OCI-LY7 (cell line): Measurements from ENCODE around the gene CHD2. TPM values are rescaled to one million over a fixed set of nuclear protein-coding genes. Genes with fewer than 3 reads are reported as not detected.

Experiments used
- BruUV-seq: library from RNA; stranded (reverse); fragments of 400-500 nt; replicated peaks from 2 replicates; lab custom pipeline; 2021; lab: Mats Ljungman, UMichigan
- CTCF ChIA-PET: fragments of 300-600 bp; sonication (Branson Sonifier 250); formaldehyde crosslinking; loops from one replicate; lab custom pipeline; 2022; ENCODE audit warnings: antibody characterized with exemption; ENCODE audit not compliant: unreplicated experiment; lab: Charles Lee
- POLR2A ChIA-PET: fragments of 300-600 bp; sonication (Branson Sonifier 250); formaldehyde crosslinking; loops from one replicate; lab custom pipeline; 2022; ENCODE audit warnings: antibody characterized with exemption; lab: Charles Lee
- DNase-seq: peaks from one replicate; pipeline ENCODE4 v3.0.0-alpha.2; 2015; ENCODE audit warnings: low spot score
- H2AFZ ChIP-seq: fragments of 200-600 bp; sonication (generic), shearing (Covaris generic); 2 replicates; pipeline ENCODE4 v1.6.1; 2014; ENCODE audit warnings: mild to moderate bottlenecking, antibody characterized with exemption, low read length, moderate library complexity
- H3K27ac ChIP-seq: fragments of 200-600 bp; sonication (generic); 2 replicates; pipeline ENCODE4 v1.5.1; 2014; ENCODE audit warnings: mixed run types, low read depth, mild to moderate bottlenecking, moderate library complexity, low read length, inconsistent platforms; ENCODE audit not compliant: poor library complexity, severe bottlenecking
- H3K36me3 ChIP-seq: fragments of 200-600 bp; sonication (generic); 2 replicates; pipeline ENCODE4 v1.6.1; 2014; ENCODE audit warnings: mild to moderate bottlenecking, antibody characterized with exemption, low read length, moderate library complexity, mixed read lengths; ENCODE audit not compliant: insufficient read depth
- H3K4me1 ChIP-seq: fragments of 200-600 bp; sonication (generic); 2 replicates; pipeline ENCODE4 v1.5.1; 2014; ENCODE audit warnings: mild to moderate bottlenecking, low read length; ENCODE audit not compliant: insufficient read depth, poor library complexity, severe bottlenecking
- H3K4me2 ChIP-seq: fragments of 200-600 bp; sonication (generic); 2 replicates; pipeline ENCODE4 v1.6.1; 2014; ENCODE audit warnings: mild to moderate bottlenecking, low read length
- H3K4me3 ChIP-seq: fragments of 200-600 bp; sonication (generic); 2 replicates; pipeline ENCODE4 v1.5.1; 2014; ENCODE audit warnings: mild to moderate bottlenecking, low read depth, low read length; ENCODE audit not compliant: poor library complexity, severe bottlenecking
- H3K79me2 ChIP-seq: fragments of 200-600 bp; sonication (generic); 2 replicates; pipeline ENCODE4 v1.6.1; 2016; ENCODE audit warnings: low read depth, mild to moderate bottlenecking, low read length, moderate library complexity, mixed read lengths; ENCODE audit not compliant: insufficient read depth
- H3K9me2 ChIP-seq: fragments of 200-600 bp; sonication (generic); 2 replicates; pipeline ENCODE4 v1.6.1; 2016; ENCODE audit warnings: mild to moderate bottlenecking, low read length, mixed read lengths; ENCODE audit not compliant: insufficient read depth
- H3K9me3 ChIP-seq: fragments of 200-600 bp; sonication (generic); 2 replicates; pipeline ENCODE4 v1.6.1; 2014; ENCODE audit warnings: mild to moderate bottlenecking, mixed run types, low read length, mixed read lengths
- H4K20me1 ChIP-seq: fragments of 200-600 bp; sonication (generic); 2 replicates; pipeline ENCODE4 v1.6.1; 2014; ENCODE audit warnings: mild to moderate bottlenecking, antibody characterized with exemption, low read length, moderate library complexity, mixed read lengths; ENCODE audit not compliant: insufficient read depth
- CTCF ChIP-seq: fragments of 200-600 bp; sonication (generic); conservative IDR thresholded peaks from 2 replicates; pipeline ENCODE4 v1.5.1; 2014; ENCODE audit warnings: mild to moderate bottlenecking, antibody characterized with exemption, low read length, moderate library complexity, mixed read lengths
- EZH2phosphoT487 ChIP-seq: fragments of 200-600 bp; sonication (generic); IDR thresholded peaks from 2 replicates; pipeline ENCODE4 v1.6.1; 2018; ENCODE audit warnings: low read depth, borderline replicate concordance, mild to moderate bottlenecking, mixed run types, antibody characterized with exemption, low read length, moderate library complexity, mixed read lengths
- intact Hi-C: fragments of 100-400 bp; cut with micrococcal nuclease; formaldehyde crosslinking; loops from one replicate; pipeline ENCODE4 v1.10.0; 2022; ENCODE audit not compliant: unreplicated experiment
- total RNA-seq, 2 experiments: library from RNA; depleted of rRNA in 1 of 2; stranded (reverse); fragments of >200 nt in 1 of 2; shearing (Covaris generic) in 1 of 2; gene quantifications; 2 replicates each; pipeline ENCODE4 v1.2.3, GENCODE V29; 2014 to 2022

The CHD2 gene
- total RNA-seq, 2 experiments from 2014 or later = 133 to 213 TPM

GRCh38 chr15:92937901-92938300 is 37.8 kb downstream of the CHD2 start:
- POLR2A ChIA-PET = interaction anchor here (0.7 to 1.0 kb wide), 2 partner anchors 11 to 16 kb away, joined by 4 read pairs; no protein-coding TSS in a partner anchor
- intact Hi-C loops = loop anchor here (2.0 kb wide), 1 partner anchor 13 kb away; no protein-coding TSS in a partner anchor

GRCh38 chr15:92938387-92938786 is 38.3 kb downstream of the CHD2 start:
- BruUV-seq = no TSS peak
- Histone ChIP-seq H3K79me2 (peaks cover 22% of the 10 kb centered on the region; the same call in 1 of the 2 replicates), H3K36me3 (peaks cover 97% of the 10 kb centered on the region), H3K4me2 (no peak overlapping the region), H3K9me3 (peaks cover 6% of the 10 kb centered on the region; the same call in 1 of the 2 replicates), H2AFZ (no peak overlapping the region), H3K4me1 (no peaks in the 10 kb centered on the region), H4K20me1 (0 out of 2 replicates have a peak, but pooled peaks cover 3% of the 10 kb centered on the region), H3K4me3 (no peak overlapping the region), H3K27ac (no peak overlapping the region), H3K9me2 (no peaks in the 10 kb centered on the region)
- intact Hi-C loops = loop anchor here (2.0 kb wide), 1 partner anchor 14 kb away; no protein-coding TSS in a partner anchor
- TF ChIP-seq CTCF (peak; percentile 54), EZH2phosphoT487 (no peak)
- CTCF ChIA-PET = no interaction called here
- no peak for DNase-seq
- POLR2A ChIA-PET = interaction anchor here (1.0 to 1.9 kb wide), 2 partner anchors 12 to 17 kb away, joined by 4 read pairs; no protein-coding TSS in a partner anchor

More at GRCh38 chr15:92937901-92938300, 37.8 kb downstream of the CHD2 start:
- H4K20me1 ChIP-seq = 0 out of 2 replicates have a peak, but pooled peaks cover 3% of the 10 kb centered on the region
- TF ChIP-seq CTCF = no peak
- no peak for TF ChIP-seq EZH2phosphoT487
- no peak for DNase-seq
- H3K4me1 ChIP-seq = no peaks in the 10 kb centered on the region
- H3K9me3 ChIP-seq = peaks cover 6% of the 10 kb centered on the region; the same call in 1 of the 2 replicates
- no peak overlapping the region for H2AFZ ChIP-seq
- peaks cover 26% of the 10 kb centered on the region; the same call in 1 of the 2 replicates for H3K79me2 ChIP-seq
- CTCF ChIA-PET = no interaction called here
- H3K36me3 ChIP-seq = peaks cover 97% of the 10 kb centered on the region
- BruUV-seq = no TSS peak
- no peak overlapping the region for H3K4me2 ChIP-seq
- H3K27ac ChIP-seq = no peak overlapping the region
- no peak overlapping the region for H3K4me3 ChIP-seq
- H3K9me2 ChIP-seq = no peaks in the 10 kb centered on the region

GRCh38 chr15:92941668-92942067 is 41.5 kb downstream of the CHD2 start:
- H3K9me3 ChIP-seq = peaks cover 13% of the 10 kb centered on the region; the same call in 1 of the 2 replicates
- H2AFZ ChIP-seq = no peak overlapping the region
- DNase-seq = no peak
- H3K36me3 ChIP-seq = peaks cover 97% of the 10 kb centered on the region
- intact Hi-C loops = loop anchor here (5.0 kb wide), 1 partner anchor 36 kb away; no protein-coding TSS in a partner anchor
- no peak overlapping the region for H3K4me3 ChIP-seq
- H3K4me2 ChIP-seq = no peak overlapping the region
- no peak for TF ChIP-seq EZH2phosphoT487
- TF ChIP-seq CTCF = no peak
- peaks cover 13% of the 10 kb centered on the region; the same call in 1 of the 2 replicates for H3K79me2 ChIP-seq
- H4K20me1 ChIP-seq = 0 out of 2 replicates have a peak, but pooled peaks cover 3% of the 10 kb centered on the region
- H3K9me2 ChIP-seq = no peaks in the 10 kb centered on the region
- no peaks in the 10 kb centered on the region for H3K4me1 ChIP-seq
- POLR2A ChIA-PET = interaction anchor here (0.6 to 1.5 kb wide), 4 partner anchors 16 to 167 kb away, joined by 3 to 4 read pairs (median 4); no protein-coding TSS in a partner anchor
- H3K27ac ChIP-seq = no peak overlapping the region
- CTCF ChIA-PET = no interaction called here
- no TSS peak for BruUV-seq
